Calu3 (cell line): ENCODE measurements around the gene CHID1. TPM values are rescaled to one million over a fixed set of nuclear protein-coding genes. Genes with fewer than 3 reads are reported as not detected.
A peak's percentile ranks its signal among the peaks of the same experiment; 100 is the strongest.

Source experiments
- BruUV-seq: library from RNA; stranded (reverse); fragments of 400-500 nt; replicated peaks from 2 replicates; lab custom pipeline; 2021; lab: Mats Ljungman, UMichigan
- CTCF ChIA-PET: fragments of 300-600 bp; sonication (Branson Sonifier 250); formaldehyde crosslinking; loops from one replicate; lab custom pipeline; 2022; ENCODE audit warnings: antibody characterized with exemption; lab: Charles Lee
- DNase-seq: peaks from one replicate; pipeline ENCODE4 v3.0.0; 2022
- H3K27ac Mint-ChIP-seq: one replicate; pipeline ENCODE4 v1.8.0; 2022; ENCODE audit warnings: mixed read lengths; ENCODE audit not compliant: unreplicated experiment
- H3K27me3 Mint-ChIP-seq: one replicate; pipeline ENCODE4 v1.8.0; 2022; ENCODE audit warnings: mixed read lengths; ENCODE audit not compliant: unreplicated experiment
- H3K36me3 Mint-ChIP-seq: one replicate; pipeline ENCODE4 v1.8.0; 2022; ENCODE audit warnings: mild to moderate bottlenecking, moderate library complexity, mixed read lengths; ENCODE audit not compliant: insufficient read depth, unreplicated experiment
- H3K4me1 Mint-ChIP-seq: one replicate; pipeline ENCODE4 v1.8.0; 2022; ENCODE audit warnings: mild to moderate bottlenecking, low read depth, mixed read lengths; ENCODE audit not compliant: unreplicated experiment
- H3K4me3 Mint-ChIP-seq: one replicate; pipeline ENCODE4 v1.8.0; 2022; ENCODE audit warnings: mild to moderate bottlenecking, low read depth, moderate library complexity, mixed read lengths; ENCODE audit not compliant: unreplicated experiment
- H3K9me3 Mint-ChIP-seq: one replicate; pipeline ENCODE4 v1.8.0; 2022; ENCODE audit warnings: low read depth, mixed read lengths; ENCODE audit not compliant: unreplicated experiment
- CTCF ChIP-seq: fragments of 200-600 bp; IDR thresholded peaks from one replicate; pipeline ENCODE4 v1.8.0; 2022; ENCODE audit warnings: antibody characterized with exemption; ENCODE audit not compliant: unreplicated experiment
- intact Hi-C: fragments of 100-400 bp; cut with micrococcal nuclease; formaldehyde crosslinking; loops from one replicate; pipeline ENCODE4 v1.10.0; 2022; ENCODE audit not compliant: unreplicated experiment
- total RNA-seq: library from RNA; stranded (reverse); gene quantifications from 2 replicates; pipeline ENCODE4 v1.2.3, GENCODE V29; 2022

The CHID1 gene
- total RNA-seq, 1 experiment from 2014 or later: 134 TPM

GRCh38 chr11:875203-875602, 35.4 kb downstream of the CHID1 start:
- Mint-ChIP-seq H3K4me3 (no peak overlapping the region), H3K27me3 (no peaks in the 10 kb centered on the region), H3K27ac (no peak overlapping the region), H3K36me3 (peaks cover 43% of the 10 kb centered on the region), H3K4me1 (no peaks in the 10 kb centered on the region), H3K9me3 (no peaks in the 10 kb centered on the region)
- no TSS peak for BruUV-seq
- CTCF ChIA-PET: interaction anchor here (0.6 kb wide), 1 partner anchor 32 kb away, joined by 3 read pairs; no protein-coding TSS in a partner anchor
- intact Hi-C loops: no loop called here
- no peak for TF ChIP-seq CTCF
- no peak for DNase-seq

GRCh38 chr11:873706-874105, 36.9 kb downstream of the CHID1 start:
- no peak for TF ChIP-seq CTCF
- H3K4me3 Mint-ChIP-seq: no peak overlapping the region
- peaks cover 42% of the 10 kb centered on the region for H3K36me3 Mint-ChIP-seq
- CTCF ChIA-PET: no interaction called here
- H3K4me1 Mint-ChIP-seq: no peaks in the 10 kb centered on the region
- H3K9me3 Mint-ChIP-seq: no peaks in the 10 kb centered on the region
- no peak for DNase-seq
- no peak overlapping the region for H3K27ac Mint-ChIP-seq
- H3K27me3 Mint-ChIP-seq: no peaks in the 10 kb centered on the region
- intact Hi-C loops: no loop called here
- BruUV-seq: TSS peak; percentile 16

- H3K36me3 Mint-ChIP-seq: peaks cover 49% of the 10 kb centered on the region
- BruUV-seq: no TSS peak
- intact Hi-C loops: no loop called here
- no peaks in the 10 kb centered on the region for H3K27me3 Mint-ChIP-seq
- no peak for DNase-seq
- no peak overlapping the region for H3K4me3 Mint-ChIP-seq
- H3K9me3 Mint-ChIP-seq: no peaks in the 10 kb centered on the region
- no peaks in the 10 kb centered on the region for H3K4me1 Mint-ChIP-seq
- no peak overlapping the region for H3K27ac Mint-ChIP-seq
- no peak for TF ChIP-seq CTCF
- CTCF ChIA-PET: no interaction called here
Observed at GRCh38 chr11:872799-873198, 37.8 kb downstream of the CHID1 start.

GRCh38 chr11:871472-871871, 39.1 kb downstream of the CHID1 start:
- CTCF ChIA-PET: no interaction called here
- H3K27ac Mint-ChIP-seq: no peak overlapping the region
- TF ChIP-seq CTCF: no peak
- H3K27me3 Mint-ChIP-seq: no peaks in the 10 kb centered on the region
- DNase-seq: no peak
- BruUV-seq: no TSS peak
- peaks cover 59% of the 10 kb centered on the region for H3K36me3 Mint-ChIP-seq
- H3K4me3 Mint-ChIP-seq: no peak overlapping the region
- intact Hi-C loops: no loop called here
- no peaks in the 10 kb centered on the region for H3K4me1 Mint-ChIP-seq
- H3K9me3 Mint-ChIP-seq: no peaks in the 10 kb centered on the region
